HG03460 (cell line): ENCODE results near the gene NANOGP8.
"Not testable (repeated sequence)": the region's sequence is repeated elsewhere in the genome, so short reads cannot be mapped to it uniquely, and the experiment has no call there.

Experiments
- ATAC-seq: cut with Tn5 transposase; IDR thresholded peaks from one replicate; pipeline ENCODE4 v1.9.1; 2021; ENCODE audit not compliant: unreplicated experiment

Gene NANOGP8

GRCh38 chr15:35095941-35096340, 10.8 kb upstream of the NANOGP8 start:
- ATAC-seq = no peak

- no peak for ATAC-seq
These were observed 7.8 kb upstream of the NANOGP8 start for GRCh38 chr15:35092846-35093245.

GRCh38 chr15:35092311-35092710, 7.2 kb upstream of the NANOGP8 start:
- ATAC-seq = no peak

GRCh38 chr15:35090104-35090807, 5.2 kb upstream of the NANOGP8 start:
- ATAC-seq = no peak

- ATAC-seq = no peak
These were observed 4.5 kb upstream of the NANOGP8 start for GRCh38 chr15:35089551-35089950.

- ATAC-seq = no peak
These were observed 3.2 kb upstream of the NANOGP8 start for GRCh38 chr15:35088329-35088728.

- ATAC-seq = no peak
These were observed 2.7 kb upstream of the NANOGP8 start for GRCh38 chr15:35087759-35088158.

GRCh38 chr15:35082371-35083348, 2.4 kb downstream of the NANOGP8 start:
- not testable (repeated sequence) for ATAC-seq

GRCh38 chr15:35081626-35082365, 3.3 kb downstream of the NANOGP8 start:
- not testable (repeated sequence) for ATAC-seq

GRCh38 chr15:35080226-35080625, 4.9 kb downstream of the NANOGP8 start:
- ATAC-seq = no peak

- peak; percentile 54 for ATAC-seq
These were observed 6.7 kb downstream of the NANOGP8 start for GRCh38 chr15:35078221-35078915.

- ATAC-seq = no peak
These were observed 14.0 kb downstream of the NANOGP8 start for GRCh38 chr15:35071106-35071505.

GRCh38 chr15:35068846-35069475, 16.1 kb downstream of the NANOGP8 start:
- no peak for ATAC-seq

- ATAC-seq = no peak
These were observed 17.4 kb downstream of the NANOGP8 start for GRCh38 chr15:35067496-35068347.

GRCh38 chr15:35066094-35066493, 19.0 kb downstream of the NANOGP8 start:
- no peak for ATAC-seq

GRCh38 chr15:35064576-35065190, 20.4 kb downstream of the NANOGP8 start:
- ATAC-seq = no peak

GRCh38 chr15:35062738-35063099, 22.4 kb downstream of the NANOGP8 start:
- ATAC-seq = no peak

GRCh38 chr15:35061825-35062737, 23.0 kb downstream of the NANOGP8 start:
- peak; percentile 81 for ATAC-seq
